SW480 (cell line): ENCODE data around the gene COL11A2.

Experiments used
- DNase-seq: peaks from one replicate; pipeline ENCODE4 v3.0.0-alpha.2; 2016; ENCODE audit warnings: low spot score

Gene COL11A2

GRCh38 chr6:33192671-33193602, 670 bp upstream of the COL11A2 start:
- DNase-seq: no peak

GRCh38 chr6:33191383-33192104, 723 bp downstream of the COL11A2 start:
- no peak for DNase-seq

GRCh38 chr6:33190504-33191107, 1.7 kb downstream of the COL11A2 start:
- no peak for DNase-seq

- DNase-seq: no peak
These were observed 2.4 kb downstream of the COL11A2 start for GRCh38 chr6:33189625-33190448.

GRCh38 chr6:33189164-33189563, 3.1 kb downstream of the COL11A2 start:
- DNase-seq: no peak

- DNase-seq: no peak
These were observed 4.5 kb downstream of the COL11A2 start for GRCh38 chr6:33187809-33188208.

GRCh38 chr6:33185654-33186187, 6.5 kb downstream of the COL11A2 start:
- no peak for DNase-seq

GRCh38 chr6:33185190-33185589, 7.1 kb downstream of the COL11A2 start:
- no peak for DNase-seq

- DNase-seq: no peak
These were observed 9.1 kb downstream of the COL11A2 start for GRCh38 chr6:33183071-33183683.

- no peak for DNase-seq
These were observed 11.1 kb downstream of the COL11A2 start for GRCh38 chr6:33181141-33181540.

GRCh38 chr6:33178755-33179475, 13.4 kb downstream of the COL11A2 start:
- DNase-seq: no peak

- no peak for DNase-seq
These were observed 14.5 kb downstream of the COL11A2 start for GRCh38 chr6:33177552-33178446.

- DNase-seq: no peak
These were observed 15.4 kb downstream of the COL11A2 start for GRCh38 chr6:33176906-33177305.

- no peak for DNase-seq
These were observed 16.7 kb downstream of the COL11A2 start for GRCh38 chr6:33175436-33176069.

- DNase-seq: no peak
These were observed 17.5 kb downstream of the COL11A2 start for GRCh38 chr6:33174784-33175183.

GRCh38 chr6:33173535-33174180, 18.6 kb downstream of the COL11A2 start:
- DNase-seq: no peak

GRCh38 chr6:33172688-33173534, 19.4 kb downstream of the COL11A2 start:
- peak; percentile 23 for DNase-seq
